Measurements from ENCODE around the gene SLC25A44. TPM values are rescaled to one million over a fixed set of nuclear protein-coding genes. Genes with fewer than 3 reads are reported as not detected.

The SLC25A44 gene
- total RNA-seq, 1 donor from 2014 or later = 18.2 TPM

DNA sequence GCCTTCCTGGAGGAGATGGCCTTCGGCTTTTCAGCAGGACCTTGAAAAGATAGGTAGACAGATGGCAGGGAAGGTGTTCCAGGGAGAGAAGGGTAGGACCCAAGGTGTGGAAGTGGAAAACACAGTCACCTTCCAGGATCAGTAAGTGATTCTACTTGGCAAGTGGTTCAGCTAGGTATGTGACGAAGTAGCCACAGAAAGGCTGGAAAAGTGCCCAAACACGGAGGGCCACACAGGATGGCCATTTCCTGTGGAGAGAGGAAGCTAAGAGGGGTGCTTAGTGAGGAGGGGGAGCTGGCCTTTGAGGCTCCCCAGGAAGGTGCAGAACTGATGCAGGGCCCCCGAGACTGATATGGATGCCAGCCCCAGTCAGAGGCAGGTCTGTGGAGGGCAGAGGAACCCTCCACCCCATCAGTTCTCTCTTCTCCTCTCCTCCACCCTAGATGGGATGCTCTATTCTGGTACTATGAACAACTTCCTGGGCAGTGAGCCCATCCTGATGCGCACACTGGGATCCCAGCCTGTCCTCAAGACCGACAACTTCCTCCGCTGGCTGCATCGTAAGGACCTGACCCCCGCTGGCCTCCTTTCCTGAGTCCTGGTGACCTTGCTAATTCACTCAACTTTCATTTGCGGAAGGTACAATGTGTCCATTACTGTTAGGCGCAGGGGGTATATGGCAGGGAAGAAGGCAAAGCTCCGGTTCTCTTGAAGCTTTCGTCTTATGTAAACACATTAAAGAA, 33.7 kb upstream of the SLC25A44 start:
- Histone ChIP-seq H3K36me3 (ENCODE audit: control insufficient read depth, insufficient read depth, low read length) (no peaks in the 10 kb centered on the region), H3K27me3 (ENCODE audit: control insufficient read depth, insufficient read depth, low read length) (peaks cover 4% of the 10 kb centered on the region), H3K4me3 (ENCODE audit: low read depth, low read length) (no peak overlapping the region)
- no peak for TF ChIP-seq CTCF (IDR thresholded peaks at IDR 0.05; ENCODE audit: insufficient read depth, low read length, poor library complexity, severe bottlenecking)
- DNase-seq (ENCODE audit: low read depth) = no peak

GRCh38 chr1:156160743-156161171, 33.1 kb upstream of the SLC25A44 start:
- no peak for DNase-seq (ENCODE audit: low read depth)
- Histone ChIP-seq H3K27me3 (ENCODE audit: control insufficient read depth, insufficient read depth, low read length) (peaks cover 4% of the 10 kb centered on the region), H3K36me3 (ENCODE audit: control insufficient read depth, insufficient read depth, low read length) (no peaks in the 10 kb centered on the region), H3K4me3 (ENCODE audit: low read depth, low read length) (no peak overlapping the region)
- no peak for TF ChIP-seq CTCF (IDR thresholded peaks at IDR 0.05; ENCODE audit: insufficient read depth, low read length, poor library complexity, severe bottlenecking)

DNA sequence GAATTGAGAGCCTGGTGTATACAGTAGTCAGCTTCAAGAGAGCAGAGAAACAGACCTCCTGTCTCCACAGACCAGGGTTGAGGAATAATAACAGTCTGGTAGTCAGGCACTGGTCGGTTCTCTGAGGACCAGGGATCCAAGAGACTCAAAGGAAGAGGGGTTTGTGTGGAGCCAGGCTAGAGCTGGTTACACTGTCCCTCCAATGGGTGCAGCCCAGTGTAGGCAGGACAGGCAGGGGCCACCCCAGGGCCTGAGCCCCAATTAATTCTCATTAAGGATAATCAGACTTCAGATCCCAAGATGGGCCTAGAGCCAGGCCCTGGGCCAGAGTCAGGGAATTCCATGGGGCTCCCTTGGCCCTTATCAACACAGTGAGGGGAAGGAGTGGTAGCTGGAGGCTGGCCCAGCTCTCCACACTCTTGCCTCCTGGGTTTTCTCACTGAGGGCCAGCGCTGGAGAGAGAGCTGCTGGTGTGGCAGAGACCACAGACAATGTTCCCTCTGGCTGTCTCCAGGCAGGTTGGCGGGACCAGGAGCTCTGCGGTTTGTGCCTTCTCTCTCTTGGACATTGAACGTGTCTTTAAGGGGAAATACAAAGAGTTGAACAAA, 31.4 kb upstream of the SLC25A44 start:
- Histone ChIP-seq H3K4me3 (ENCODE audit: low read depth, low read length) (no peak overlapping the region), H3K27me3 (ENCODE audit: control insufficient read depth, insufficient read depth, low read length) (no peaks in the 10 kb centered on the region), H3K36me3 (ENCODE audit: control insufficient read depth, insufficient read depth, low read length) (no peaks in the 10 kb centered on the region)
- TF ChIP-seq CTCF (IDR thresholded peaks at IDR 0.05; ENCODE audit: insufficient read depth, low read length, poor library complexity, severe bottlenecking) = no peak
- DNase-seq (ENCODE audit: low read depth) = no peak

DNA sequence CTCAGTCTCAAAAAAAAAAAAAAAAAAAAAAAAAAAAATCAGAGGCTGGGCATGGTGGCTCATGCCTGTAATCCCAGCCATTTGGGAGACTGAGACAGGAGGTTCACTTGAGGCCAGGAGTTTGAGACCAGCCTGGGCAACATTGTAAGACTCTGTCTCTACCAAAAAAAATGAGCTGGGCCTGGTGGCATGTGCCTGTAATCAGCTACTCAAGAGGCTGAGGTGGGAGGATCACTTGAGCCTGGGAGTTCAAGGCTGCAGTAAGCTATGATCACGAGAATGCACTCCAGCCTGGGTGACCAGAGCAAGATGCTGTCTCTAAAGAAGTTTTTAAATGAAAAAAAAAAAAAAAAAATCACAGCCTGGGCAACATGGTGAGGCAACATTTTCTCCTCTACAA, 30.2 kb upstream of the SLC25A44 start:
- Histone ChIP-seq H3K4me3 (ENCODE audit: low read depth, low read length) (no peak overlapping the region), H3K36me3 (ENCODE audit: control insufficient read depth, insufficient read depth, low read length) (no peaks in the 10 kb centered on the region), H3K27me3 (ENCODE audit: control insufficient read depth, insufficient read depth, low read length) (no peaks in the 10 kb centered on the region)
- no peak for DNase-seq (ENCODE audit: low read depth)
- TF ChIP-seq CTCF (IDR thresholded peaks at IDR 0.05; ENCODE audit: insufficient read depth, low read length, poor library complexity, severe bottlenecking) = no peak

- TF ChIP-seq CTCF (IDR thresholded peaks at IDR 0.05; ENCODE audit: insufficient read depth, low read length, poor library complexity, severe bottlenecking) = no peak
- H3K27me3 ChIP-seq (ENCODE audit: control insufficient read depth, insufficient read depth, low read length) = no peaks in the 10 kb centered on the region
- DNase-seq (ENCODE audit: low read depth) = no peak
- no peak overlapping the region for H3K4me3 ChIP-seq (ENCODE audit: low read depth, low read length)
- H3K36me3 ChIP-seq (ENCODE audit: control insufficient read depth, insufficient read depth, low read length) = no peaks in the 10 kb centered on the region
Observed at GRCh38 chr1:156164125-156164831, 29.6 kb upstream of the SLC25A44 start.
